ENCODE results near the gene FN1.

Gene FN1

DNA sequence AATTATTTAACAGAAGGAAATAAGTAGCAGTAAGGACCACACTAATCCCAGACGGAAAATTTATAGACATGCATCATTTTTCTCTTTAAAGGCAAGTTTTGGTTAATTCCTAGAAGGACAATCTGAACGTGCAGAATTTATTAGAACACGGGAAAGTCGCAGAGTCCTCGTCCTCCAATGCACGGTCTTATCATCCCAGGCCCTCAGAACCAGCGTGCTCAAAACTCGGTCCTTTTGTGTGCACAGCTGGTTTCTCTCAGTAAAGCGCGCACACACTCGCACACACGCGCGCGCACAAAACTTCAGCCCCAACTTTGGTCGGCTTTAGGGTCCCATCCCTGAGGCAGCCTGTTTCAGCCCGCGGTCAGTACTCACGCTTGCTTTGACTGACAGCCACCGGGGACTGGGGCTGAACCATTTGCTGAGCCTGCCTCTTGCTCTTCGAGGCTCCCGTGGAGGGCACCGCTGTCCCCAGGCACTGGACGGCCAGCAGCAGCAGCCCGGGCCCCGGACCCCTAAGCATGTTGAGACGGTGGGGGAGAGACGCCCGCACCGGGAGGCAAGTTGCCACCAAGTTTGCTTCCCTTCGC lies 493 bp downstream of the FN1 start:
- Histone ChIP-seq H2BK5ac (ENCODE audit: low read depth, low read length, poor library complexity, severe bottlenecking) (peak overlapping the region; percentile 98), H4K91ac (ENCODE audit: low read length) (peak overlapping the region; percentile 94), H3K4me1 (ENCODE audit: control insufficient read depth, insufficient read depth, low read depth, low read length) (peaks cover 2% of the 10 kb centered on the region), H3K27me3 (ENCODE audit: control insufficient read depth in 1 of 2, insufficient read depth in 1 of 2, low read length in 2 of 2) (no peaks in the 10 kb centered on the region), H3K9me3 (ENCODE audit: control insufficient read depth, low read length) (no peaks in the 10 kb centered on the region), H3K18ac (ENCODE audit: low read depth in 1 of 2, low read length in 2 of 2) (peak overlapping the region; percentile 97 to 98), H2BK12ac (ENCODE audit: low read length in 2 of 2) (peak overlapping the region in 1 of 2 experiments; percentile 51), H4K8ac (ENCODE audit: low read length) (peak overlapping the region; percentile 66), H2BK15ac (ENCODE audit: low read depth, poor library complexity, severe bottlenecking) (no peak overlapping the region), H2AFZ (ENCODE audit: low read depth, low read length) (no peak overlapping the region), H3K27ac (ENCODE audit: low read length, poor library complexity, severe bottlenecking) (peak overlapping the region; percentile 95), H3K4me3 (ENCODE audit: insufficient read depth in 1 of 2, low read depth in 1 of 2, low read length in 2 of 2) (peak overlapping the region; percentile 85 to 91), H3K36me3 (ENCODE audit: control insufficient read depth in 1 of 2, insufficient read depth in 2 of 2, low read depth in 1 of 2, low read length in 2 of 2) (peaks cover 3 to 49% of the 10 kb centered on the region in 2 experiments), H2AK5ac (ENCODE audit: low read length, severe bottlenecking) (peak overlapping the region; percentile 10), H3K23ac (ENCODE audit: low read length in 2 of 2) (peak overlapping the region in 1 of 2 experiments; percentile 98), H3K9ac (ENCODE audit: low read length) (peak overlapping the region; percentile 99), H3K79me1 (replicated peaks; ENCODE audit: low read length, poor library complexity, severe bottlenecking) (peaks cover 1% of the 10 kb centered on the region), H2BK120ac (ENCODE audit: low read depth, low read length) (peak overlapping the region; percentile 66), H3K4ac (ENCODE audit: low read depth in 1 of 2, low read length in 2 of 2) (peak overlapping the region; percentile 65 to 84), H3K4me2 (ENCODE audit: low read length, poor library complexity, severe bottlenecking) (peak overlapping the region; percentile 44), H3K14ac (ENCODE audit: low read length in 2 of 2) (peak overlapping the region in 1 of 2 experiments; percentile 99)
- under 1% methylated on average over 31 of the region's 31 CpGs for WGBS
- DNase-seq = no peak

DNA sequence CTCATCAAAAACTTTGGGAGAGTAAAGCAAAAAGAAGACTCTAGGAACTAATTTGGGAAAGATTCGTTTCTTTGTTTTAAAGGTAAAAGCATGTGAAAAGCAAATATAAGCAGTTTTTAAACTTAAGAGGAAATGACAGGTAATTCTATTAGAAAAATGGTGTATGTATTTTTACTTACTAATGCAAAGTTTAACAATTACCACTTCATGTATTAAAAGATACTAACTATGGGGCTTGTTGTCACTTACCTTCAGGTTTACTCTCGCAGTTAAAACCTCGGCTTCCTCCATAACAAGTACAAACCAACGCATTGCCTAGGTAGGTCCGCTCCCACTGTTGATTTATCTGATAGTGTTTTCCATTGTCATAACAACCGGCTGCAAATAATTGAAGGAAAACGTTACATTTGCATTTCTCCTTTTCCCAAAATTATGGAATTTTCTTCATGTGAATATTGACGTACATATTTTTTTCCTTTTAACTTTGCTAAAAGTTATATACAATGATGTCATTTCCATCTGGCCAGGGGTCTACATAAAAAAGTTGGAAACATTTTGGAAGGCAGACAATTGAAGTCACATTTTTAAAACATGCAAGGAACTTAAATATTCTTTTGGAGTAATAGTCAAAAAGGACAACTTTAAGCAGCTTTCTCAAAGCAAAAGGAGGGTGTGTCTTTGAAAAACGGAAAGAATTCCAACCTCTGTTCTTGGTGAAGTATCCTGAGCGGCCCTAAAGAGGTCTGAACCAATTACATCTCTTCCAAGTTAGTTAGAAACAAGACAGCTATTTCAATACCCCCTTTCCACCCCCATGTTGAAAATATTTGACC lies 1.2 kb downstream of the FN1 start:
- no peak overlapping the region for H2BK15ac ChIP-seq (ENCODE audit: low read depth, poor library complexity, severe bottlenecking)
- no peak overlapping the region for H2BK12ac ChIP-seq (ENCODE audit: low read length in 2 of 2)
- H3K36me3 ChIP-seq (ENCODE audit: control insufficient read depth in 1 of 2, insufficient read depth in 2 of 2, low read depth in 1 of 2, low read length in 2 of 2) = peaks cover 3 to 56% of the 10 kb centered on the region in 2 experiments
- peak overlapping the region; percentile 44 for H3K4me2 ChIP-seq (ENCODE audit: low read length, poor library complexity, severe bottlenecking)
- H3K9ac ChIP-seq (ENCODE audit: low read length) = peak overlapping the region; percentile 99
- no peak for DNase-seq
- H3K4me3 ChIP-seq (ENCODE audit: insufficient read depth in 1 of 2, low read depth in 1 of 2, low read length in 2 of 2) = peak overlapping the region in 1 of 2 experiments; percentile 91
- H2BK120ac ChIP-seq (ENCODE audit: low read depth, low read length) = no peak overlapping the region
- no peak overlapping the region for H4K91ac ChIP-seq (ENCODE audit: low read length)
- WGBS = 18% methylated on average over 4 of the region's 10 CpGs
- H2AFZ ChIP-seq (ENCODE audit: low read depth, low read length) = no peak overlapping the region
- H3K23ac ChIP-seq (ENCODE audit: low read length in 2 of 2) = no peak overlapping the region
- H4K8ac ChIP-seq (ENCODE audit: low read length) = no peak overlapping the region
- peaks cover 1% of the 10 kb centered on the region for H3K79me1 ChIP-seq (replicated peaks; ENCODE audit: low read length, poor library complexity, severe bottlenecking)
- H2BK5ac ChIP-seq (ENCODE audit: low read depth, low read length, poor library complexity, severe bottlenecking) = no peak overlapping the region
- no peak overlapping the region for H3K4ac ChIP-seq (ENCODE audit: low read depth in 1 of 2, low read length in 2 of 2)
- H2AK5ac ChIP-seq (ENCODE audit: low read length, severe bottlenecking) = no peak overlapping the region
- H3K27me3 ChIP-seq (ENCODE audit: control insufficient read depth in 1 of 2, insufficient read depth in 1 of 2, low read length in 2 of 2) = no peaks in the 10 kb centered on the region
- no peaks in the 10 kb centered on the region for H3K9me3 ChIP-seq (ENCODE audit: control insufficient read depth, low read length)
- peaks cover 2% of the 10 kb centered on the region for H3K4me1 ChIP-seq (ENCODE audit: control insufficient read depth, insufficient read depth, low read depth, low read length)
- H3K18ac ChIP-seq (ENCODE audit: low read depth in 1 of 2, low read length in 2 of 2) = no peak overlapping the region
- H3K14ac ChIP-seq (ENCODE audit: low read length in 2 of 2) = no peak overlapping the region
- H3K27ac ChIP-seq (ENCODE audit: low read length, poor library complexity, severe bottlenecking) = peak overlapping the region; percentile 95

DNA sequence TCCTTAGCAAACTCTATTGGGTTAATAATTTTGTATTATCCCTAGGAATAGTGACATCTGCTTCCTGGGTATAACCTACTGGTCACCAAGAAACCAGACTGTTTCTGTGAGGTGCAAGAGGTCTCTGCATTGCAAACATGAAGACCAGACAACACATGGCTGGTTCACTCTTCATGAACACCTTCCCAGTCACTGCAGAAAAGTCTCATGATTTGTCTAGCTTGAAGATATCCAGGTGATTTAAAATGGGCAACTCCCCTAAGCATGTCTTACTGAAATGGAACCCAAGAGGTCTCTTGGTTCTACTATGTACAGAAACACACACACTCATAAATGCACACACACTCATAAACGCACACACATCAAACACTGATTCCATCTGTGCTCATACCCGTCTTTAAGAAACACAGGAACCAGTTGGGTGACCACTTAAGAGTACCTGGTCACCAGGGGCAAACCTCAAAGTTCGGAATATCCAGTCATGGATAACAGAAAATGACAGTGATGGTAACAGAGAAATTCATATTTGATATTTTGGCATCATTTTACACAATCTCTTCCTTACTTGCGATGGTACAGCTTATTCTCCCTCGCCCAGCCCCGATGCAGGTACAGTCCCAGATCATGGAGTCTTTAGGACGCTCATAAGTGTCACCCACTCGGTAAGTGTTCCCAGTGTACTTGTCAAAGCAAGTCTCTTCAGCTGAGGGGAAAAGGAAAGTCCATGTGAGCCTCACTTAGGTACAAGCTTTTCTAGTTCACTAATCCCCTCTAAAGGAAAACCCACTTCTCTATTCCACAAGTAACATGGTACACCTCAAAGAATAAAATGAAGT lies 2.9 kb downstream of the FN1 start:
- Histone ChIP-seq H3K18ac (ENCODE audit: low read depth in 1 of 2, low read length in 2 of 2) (no peak overlapping the region), H3K4ac (ENCODE audit: low read depth in 1 of 2, low read length in 2 of 2) (no peak overlapping the region), H3K27me3 (ENCODE audit: control insufficient read depth in 1 of 2, insufficient read depth in 1 of 2, low read length in 2 of 2) (no peaks in the 10 kb centered on the region), H3K23ac (ENCODE audit: low read length in 2 of 2) (no peak overlapping the region), H2BK12ac (ENCODE audit: low read length in 2 of 2) (peak overlapping the region in 1 of 2 experiments; percentile 45), H3K9ac (ENCODE audit: low read length) (peak overlapping the region; percentile 99), H3K36me3 (ENCODE audit: control insufficient read depth in 1 of 2, insufficient read depth in 2 of 2, low read depth in 1 of 2, low read length in 2 of 2) (peaks cover 9 to 73% of the 10 kb centered on the region in 2 experiments), H2AFZ (ENCODE audit: low read depth, low read length) (no peak overlapping the region), H3K14ac (ENCODE audit: low read length in 2 of 2) (no peak overlapping the region), H2AK5ac (ENCODE audit: low read length, severe bottlenecking) (peak overlapping the region; percentile 74), H4K8ac (ENCODE audit: low read length) (no peak overlapping the region), H3K79me1 (replicated peaks; ENCODE audit: low read length, poor library complexity, severe bottlenecking) (no peaks in the 10 kb centered on the region), H3K4me1 (ENCODE audit: control insufficient read depth, insufficient read depth, low read depth, low read length) (peaks cover 4% of the 10 kb centered on the region), H4K91ac (ENCODE audit: low read length) (no peak overlapping the region), H2BK15ac (ENCODE audit: low read depth, poor library complexity, severe bottlenecking) (no peak overlapping the region), H3K4me2 (ENCODE audit: low read length, poor library complexity, severe bottlenecking) (peak overlapping the region; percentile 72), H2BK5ac (ENCODE audit: low read depth, low read length, poor library complexity, severe bottlenecking) (no peak overlapping the region), H3K27ac (ENCODE audit: low read length, poor library complexity, severe bottlenecking) (peak overlapping the region; percentile 94), H2BK120ac (ENCODE audit: low read depth, low read length) (no peak overlapping the region), H3K9me3 (ENCODE audit: control insufficient read depth, low read length) (no peaks in the 10 kb centered on the region), H3K4me3 (ENCODE audit: insufficient read depth in 1 of 2, low read depth in 1 of 2, low read length in 2 of 2) (peak overlapping the region; percentile 43 to 91)
- 78% methylated on average over 8 of the region's 8 CpGs for WGBS
- no peak for DNase-seq
